Naive thymus-derived CD4-positive, alpha-beta T cell (primary cell): ENCODE measurements around the gene DTX2. TPM values are rescaled to one million over a fixed set of nuclear protein-coding genes. Genes with fewer than 3 reads are reported as not detected.
"Not testable (repeated sequence)": the region's sequence is repeated elsewhere in the genome, so short reads cannot be mapped to it uniquely, and the experiment has no call there.

ENCODE experiments used
- ATAC-seq: fragments of 150-1000 bp; cut with Tn5 transposase; 2 replicates; pipeline ENCODE4 v1.10.0; 2021; ENCODE audit warnings: mild to moderate bottlenecking, moderate library complexity
- CTCF ChIA-PET: fragments of 350-600 bp; sonication (Branson Sonifier 250); formaldehyde crosslinking; loops from one replicate; lab custom pipeline; 2021; ENCODE audit warnings: antibody characterized with exemption; lab: Charles Lee
- POLR2A ChIA-PET: fragments of 350-600 bp; sonication (Branson Sonifier 250); formaldehyde crosslinking; loops from one replicate; lab custom pipeline; 2021; ENCODE audit warnings: antibody characterized with exemption, inconsistent platforms; lab: Charles Lee
- DNase-seq, 9 donors: peaks; one replicate each; pipeline versions ENCODE4 v3.0.0 to v3.0.0-alpha.2; 2020 to 2022; ENCODE audit warnings: mixed read lengths in 1 of 9
- H3K27ac ChIP-seq: one replicate; pipeline ENCODE4 v1.7.0; 2013; ENCODE audit warnings: mild to moderate bottlenecking, low read depth, low read length, moderate library complexity
- H3K27me3 ChIP-seq, 2 donors: one replicate each; pipeline ENCODE4 v1.7.0; 2013; ENCODE audit warnings: low read length in 2 of 2, mild to moderate bottlenecking in 2 of 2, moderate library complexity in 2 of 2; ENCODE audit not compliant: control insufficient read depth in 2 of 2, insufficient read depth in 2 of 2
- H3K36me3 ChIP-seq, 3 experiments: 1 replicate in 2 of 3; 2 replicates in 1 of 3; pipeline ENCODE4 v1.7.0; 2013; ENCODE audit warnings: low read length in 3 of 3, mild to moderate bottlenecking in 3 of 3, moderate library complexity in 1 of 3; ENCODE audit not compliant: insufficient read depth in 3 of 3, control insufficient read depth in 2 of 3
- H3K4me1 ChIP-seq, 2 donors: one replicate each; pipeline ENCODE4 v1.7.0; 2013; ENCODE audit warnings: low read length in 2 of 2, mild to moderate bottlenecking in 2 of 2, moderate library complexity in 1 of 2; ENCODE audit not compliant: control insufficient read depth in 2 of 2, insufficient read depth in 2 of 2
- H3K4me3 ChIP-seq: 2 replicates; pipeline ENCODE4 v1.7.0; 2013; ENCODE audit warnings: mild to moderate bottlenecking, low read length
- H3K9me3 ChIP-seq, 3 experiments: 1 replicate in 2 of 3; 2 replicates in 1 of 3; pipeline ENCODE4 v1.7.0; 2013; ENCODE audit warnings: low read length in 3 of 3; ENCODE audit not compliant: control insufficient read depth in 2 of 3
- H3K27ac Mint-ChIP-seq, 9 donors: one replicate each; pipeline ENCODE4 v1.8.0; 2020 to 2022; ENCODE audit warnings: mixed read lengths in 9 of 9, mild to moderate bottlenecking in 8 of 9, moderate library complexity in 5 of 9, inconsistent platforms in 2 of 9
- H3K27me3 Mint-ChIP-seq, 5 donors: one replicate each; pipeline ENCODE4 v1.8.0; 2021 to 2022; ENCODE audit warnings: mixed read lengths in 5 of 5, mild to moderate bottlenecking in 1 of 5
- H3K36me3 Mint-ChIP-seq, 5 donors: one replicate each; pipeline ENCODE4 v1.8.0; 2020 to 2022; ENCODE audit warnings: mixed read lengths in 5 of 5, mild to moderate bottlenecking in 3 of 5, inconsistent platforms in 1 of 5
- H3K4me1 Mint-ChIP-seq, 7 donors: one replicate each; pipeline ENCODE4 v1.8.0; 2020 to 2022; ENCODE audit warnings: mixed read lengths in 7 of 7, mild to moderate bottlenecking in 3 of 7, inconsistent platforms in 1 of 7
- H3K4me3 Mint-ChIP-seq, 10 donors: one replicate each; pipeline ENCODE4 v1.8.0; 2020 to 2022; ENCODE audit warnings: mild to moderate bottlenecking in 10 of 10, mixed read lengths in 10 of 10, moderate library complexity in 6 of 10, inconsistent platforms in 2 of 10
- H3K9me3 Mint-ChIP-seq, 11 donors: one replicate each; pipeline ENCODE4 v1.8.0; 2020 to 2022; ENCODE audit warnings: mixed read lengths in 11 of 11, mild to moderate bottlenecking in 4 of 11, inconsistent platforms in 1 of 11, moderate library complexity in 1 of 11
- intact Hi-C, 2 donors: fragments of 100-400 bp; cut with micrococcal nuclease; formaldehyde crosslinking; loops; one replicate each; pipeline ENCODE4 v1.15.1; 2023
- polyA plus RNA-seq, 2 donors: library from polyadenylated mRNA; unstranded; fragments of 300-500 nt; fragmentation: Illumina TruSeq; gene quantifications; one replicate each; pipeline ENCODE4 v1.2.3, GENCODE V29; 2021
- total RNA-seq, 6 experiments: library from RNA in 5 of 6; stranded (reverse) in 5 of 6; gene quantifications; 1 replicate in 5 of 6; 2 replicates in 1 of 6; pipeline ENCODE4 v1.2.3 and lab custom pipeline; 2021 to 2026

DTX2 gene
- total and polyA plus RNA-seq, 7 experiments from 2014 or later, result 12.0 to 44.8 (median 34.3) TPM

DNA sequence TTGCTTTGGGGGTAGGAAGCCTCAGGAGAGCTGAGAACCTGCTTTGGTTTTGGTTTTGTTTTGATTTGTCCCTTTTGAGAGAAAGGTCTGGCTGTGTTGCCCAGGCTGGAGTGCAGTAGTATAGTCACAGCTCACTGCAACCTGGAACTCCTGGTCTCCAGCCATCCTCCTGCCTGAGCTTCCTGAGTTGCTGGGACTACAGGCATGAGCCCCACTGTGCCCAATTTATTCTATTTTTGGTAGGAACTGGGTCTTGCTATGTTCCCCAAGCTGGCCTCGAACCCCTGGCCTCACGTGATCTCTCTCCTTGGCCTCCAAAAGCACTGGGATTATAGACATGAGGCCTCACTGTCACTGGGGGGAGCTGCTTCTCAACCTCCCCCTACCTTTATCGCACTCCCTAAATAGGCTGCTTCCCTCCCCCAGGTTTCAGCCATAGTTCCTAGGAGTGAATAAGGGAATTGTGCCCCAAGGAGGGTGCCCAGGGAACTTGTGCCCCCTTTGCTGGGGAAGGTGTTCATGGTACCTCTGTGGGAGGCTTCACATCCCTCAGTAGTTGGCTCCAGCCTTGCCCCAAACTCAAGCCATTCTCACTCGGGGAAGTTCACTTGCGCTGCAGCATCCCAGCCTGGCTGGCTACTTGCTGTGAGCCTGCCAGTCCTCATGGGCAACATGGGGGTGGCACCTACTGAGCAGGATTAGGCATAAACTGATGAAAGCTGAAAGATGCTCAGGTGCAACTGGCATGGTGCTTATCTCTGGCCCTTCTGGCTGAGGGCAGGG is 18.7 kb upstream of the DTX2 start:
- H3K4me1 ChIP-seq, result peaks cover 0 to 17% of the 10 kb centered on the region in 2 donors
- POLR2A ChIA-PET, H3K4me3 ChIP-seq, H3K9me3 ChIP-seq, H3K27me3 ChIP-seq, CTCF ChIA-PET, DNase-seq, H3K36me3 ChIP-seq, H3K27me3 Mint-ChIP-seq, ATAC-seq, intact Hi-C loops, H3K4me3 Mint-ChIP-seq, H3K9me3 Mint-ChIP-seq, H3K27ac ChIP-seq, H3K36me3 Mint-ChIP-seq, H3K27ac Mint-ChIP-seq: not testable (repeated sequence)
- H3K4me1 Mint-ChIP-seq, result peaks cover 0 to 23% (median 13%) of the 10 kb centered on the region in 7 donors

DNA sequence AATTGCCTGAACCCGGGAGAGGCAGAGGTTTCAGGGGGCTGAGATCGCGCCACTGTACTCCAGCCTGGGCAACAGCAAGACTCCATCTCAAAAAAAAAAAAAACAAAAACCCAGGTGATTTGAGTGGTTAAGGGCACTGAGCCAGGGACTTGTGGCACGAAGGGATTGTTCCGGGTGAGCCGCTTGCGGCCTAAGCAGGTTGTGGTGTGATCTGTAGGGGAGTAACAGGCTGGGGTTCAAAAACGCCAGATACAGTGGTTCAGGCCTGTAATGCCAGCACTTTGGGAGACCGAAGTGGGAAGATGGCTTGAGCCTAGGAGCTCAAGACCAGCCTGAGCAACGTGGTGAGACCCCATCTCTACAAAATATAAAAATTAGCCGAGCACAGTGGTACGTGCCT is 17.7 kb upstream of the DTX2 start:
- DNase-seq (peak in 6 of 9 donors; percentile 44 to 57 (median 52)), ATAC-seq (peak; percentile 73)
- CTCF ChIA-PET, H3K4me3 ChIP-seq, H3K36me3 Mint-ChIP-seq, POLR2A ChIA-PET, H3K27ac ChIP-seq, H3K27me3 ChIP-seq, intact Hi-C loops, H3K36me3 ChIP-seq, H3K9me3 ChIP-seq, H3K27me3 Mint-ChIP-seq, H3K9me3 Mint-ChIP-seq: not testable (repeated sequence)
- Mint-ChIP-seq H3K4me3 (peak overlapping the region; percentile 38 to 80 (median 64)), H3K27ac (peak overlapping the region in 8 of 9 donors; percentile 15 to 88 (median 72)), H3K4me1 (peaks cover 0 to 22% (median 12%) of the 10 kb centered on the region in 7 donors)
- H3K4me1 ChIP-seq, result peaks cover 0 to 17% of the 10 kb centered on the region in 2 donors

DNA sequence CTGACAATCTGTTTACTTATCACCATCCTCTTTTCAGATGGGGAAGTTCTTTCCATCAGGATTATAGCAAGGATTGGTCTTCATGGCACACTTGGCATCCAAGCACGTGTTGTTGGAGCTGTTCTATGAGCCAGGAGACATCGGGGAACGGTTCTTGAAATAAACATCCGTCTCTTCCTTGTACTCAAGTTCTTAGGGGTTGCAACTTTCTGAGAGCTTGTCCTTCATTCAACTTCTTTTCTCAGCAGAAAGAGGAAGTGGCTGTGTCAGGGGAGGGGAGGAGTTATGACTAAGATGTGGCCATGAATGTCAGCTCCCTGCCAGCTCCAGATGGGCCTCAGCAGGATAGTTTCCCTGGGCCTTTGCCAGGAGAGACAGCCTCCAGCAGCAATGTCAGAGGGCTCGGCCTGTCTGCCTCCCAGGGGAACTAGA is 15.9 kb upstream of the DTX2 start:
- H3K9me3 ChIP-seq, H3K36me3 Mint-ChIP-seq, H3K9me3 Mint-ChIP-seq, H3K36me3 ChIP-seq, H3K4me3 ChIP-seq, POLR2A ChIA-PET, H3K27me3 Mint-ChIP-seq, CTCF ChIA-PET, intact Hi-C loops, H3K27me3 ChIP-seq: not testable (repeated sequence)
- DNase-seq, result peak in 6 of 9 donors; percentile 12 to 44 (median 29)
- Histone ChIP-seq H3K27ac (peak overlapping the region; percentile 21), H3K4me1 (peaks cover 0 to 17% of the 10 kb centered on the region in 2 donors)
- peak overlapping the region in 8 of 9 donors; percentile 25 to 93 (median 82) for H3K27ac Mint-ChIP-seq
- peak; percentile 84 for ATAC-seq
- peak overlapping the region in 8 of 10 donors; percentile 42 to 74 (median 61) for H3K4me3 Mint-ChIP-seq
- peaks cover 0 to 22% (median 12%) of the 10 kb centered on the region in 7 donors for H3K4me1 Mint-ChIP-seq

DNA sequence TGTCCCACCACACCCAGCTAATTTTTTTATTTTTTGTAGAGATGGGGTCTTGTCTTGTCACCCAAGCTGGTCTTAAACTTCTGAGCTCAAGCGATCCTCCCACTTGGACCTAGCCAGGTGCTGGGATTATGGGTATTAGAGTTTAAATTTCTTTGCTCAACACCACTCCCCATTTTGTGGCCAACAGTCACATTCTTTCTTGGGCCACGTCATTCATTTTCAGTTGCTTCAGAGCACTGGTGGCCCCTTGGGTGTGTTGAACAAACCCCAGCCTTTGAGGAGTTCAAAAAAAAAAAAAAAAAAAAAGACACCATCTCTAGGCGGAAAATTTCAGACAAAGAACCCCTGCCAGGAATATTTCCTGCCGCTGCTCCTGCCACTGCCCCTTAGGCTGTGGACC is 4.5 kb upstream of the DTX2 start:
- H3K27ac ChIP-seq, H3K27me3 ChIP-seq, CTCF ChIA-PET, H3K9me3 ChIP-seq, H3K4me3 Mint-ChIP-seq, intact Hi-C loops, H3K36me3 ChIP-seq, H3K27ac Mint-ChIP-seq, H3K4me3 ChIP-seq, POLR2A ChIA-PET, H3K4me1 Mint-ChIP-seq, H3K4me1 ChIP-seq, ATAC-seq, H3K36me3 Mint-ChIP-seq, DNase-seq, H3K9me3 Mint-ChIP-seq, H3K27me3 Mint-ChIP-seq: not testable (repeated sequence)

DNA sequence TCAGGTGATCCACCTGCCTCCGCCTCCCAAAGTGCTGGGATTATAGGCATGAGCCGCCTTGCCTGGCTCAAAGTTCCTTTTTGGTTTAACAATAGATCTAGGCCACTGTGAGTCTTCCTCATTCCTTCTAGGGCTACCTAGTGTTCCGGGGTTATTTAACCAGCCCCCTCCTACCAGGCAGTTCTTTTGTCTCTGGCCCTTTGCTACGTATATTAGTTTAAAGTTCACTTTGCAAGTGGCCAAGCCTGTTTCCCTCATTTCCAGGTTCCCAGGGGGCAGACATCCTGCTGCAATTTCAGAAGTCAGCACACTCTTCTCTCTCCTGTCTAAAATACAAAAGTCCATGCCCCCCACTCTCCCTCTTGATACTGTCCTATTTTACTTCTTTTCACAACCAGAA is 3.0 kb upstream of the DTX2 start:
- ATAC-seq, H3K4me1 Mint-ChIP-seq, intact Hi-C loops, POLR2A ChIA-PET, DNase-seq, H3K36me3 ChIP-seq, H3K9me3 Mint-ChIP-seq, H3K27me3 Mint-ChIP-seq, CTCF ChIA-PET, H3K9me3 ChIP-seq, H3K36me3 Mint-ChIP-seq, H3K27me3 ChIP-seq, H3K4me1 ChIP-seq, H3K27ac ChIP-seq, H3K4me3 ChIP-seq, H3K4me3 Mint-ChIP-seq, H3K27ac Mint-ChIP-seq: not testable (repeated sequence)

DNA sequence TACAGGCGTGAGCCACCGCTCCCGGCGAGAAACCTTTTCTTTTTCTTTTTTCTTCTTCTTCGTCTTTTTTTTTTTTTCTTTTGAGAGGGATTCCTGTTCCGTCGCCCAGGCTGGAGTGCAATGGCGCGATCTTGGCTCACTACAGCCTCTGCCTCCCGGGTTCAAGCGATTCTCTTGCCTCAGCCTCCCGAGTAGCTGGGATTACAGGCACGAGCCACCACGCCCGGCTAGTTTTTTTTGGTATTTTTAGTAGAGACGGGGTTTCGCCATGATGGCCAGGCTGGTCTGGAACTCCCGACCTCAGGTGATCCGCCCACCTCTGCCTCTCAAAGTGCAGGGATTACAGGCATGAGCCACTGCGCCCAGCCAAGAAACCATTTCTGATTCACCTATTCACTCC is 742 bp upstream of the DTX2 start:
- H3K36me3 Mint-ChIP-seq, H3K9me3 ChIP-seq, H3K36me3 ChIP-seq, H3K9me3 Mint-ChIP-seq, H3K27me3 ChIP-seq, intact Hi-C loops, CTCF ChIA-PET, H3K4me1 ChIP-seq, POLR2A ChIA-PET, H3K4me3 ChIP-seq, DNase-seq, H3K27ac Mint-ChIP-seq, H3K27me3 Mint-ChIP-seq, H3K4me3 Mint-ChIP-seq, H3K27ac ChIP-seq, ATAC-seq: not testable (repeated sequence)
- H3K4me1 Mint-ChIP-seq, result peaks cover 0 to 10% (median 0%) of the 10 kb centered on the region in 7 donors

DNA sequence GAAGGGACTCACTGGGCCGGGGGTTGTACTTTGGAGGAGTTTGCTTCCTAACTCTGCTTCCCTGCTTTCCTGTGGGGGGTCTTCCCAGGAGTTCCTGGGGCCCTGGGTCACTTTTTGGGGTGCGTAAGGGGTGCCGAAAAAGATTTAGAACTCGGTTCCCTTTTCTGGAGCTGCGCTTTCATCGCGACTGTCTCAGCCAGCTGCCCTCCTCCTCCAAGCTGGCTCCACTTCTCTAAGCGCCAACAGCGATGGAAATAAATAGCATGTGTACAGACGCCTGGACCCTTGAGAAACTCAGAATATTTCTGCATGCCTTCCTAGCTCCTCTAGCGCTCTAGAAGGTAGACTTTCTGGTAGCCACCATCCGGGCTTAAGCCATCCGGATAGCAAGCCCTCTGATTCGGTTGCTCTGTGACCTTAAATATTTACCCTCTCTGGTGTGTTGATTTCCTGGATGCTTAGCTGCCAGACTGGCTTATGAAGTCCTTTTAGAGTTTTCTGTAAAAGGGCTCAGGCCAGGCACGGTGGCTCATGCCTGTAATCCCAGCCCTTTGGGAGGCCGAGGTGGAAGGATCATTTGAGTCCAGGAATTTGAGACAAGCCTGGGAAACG is 868 bp downstream of the DTX2 start:
- H3K4me1 Mint-ChIP-seq, result peaks cover 0 to 10% (median 0%) of the 10 kb centered on the region in 7 donors
- intact Hi-C loops, H3K4me1 ChIP-seq, H3K36me3 ChIP-seq, H3K27ac ChIP-seq, H3K9me3 ChIP-seq, H3K27me3 ChIP-seq, H3K4me3 ChIP-seq, POLR2A ChIA-PET, ATAC-seq, H3K9me3 Mint-ChIP-seq, DNase-seq, H3K4me3 Mint-ChIP-seq, H3K27me3 Mint-ChIP-seq, H3K27ac Mint-ChIP-seq, CTCF ChIA-PET, H3K36me3 Mint-ChIP-seq: not testable (repeated sequence)
